CD4-positive, alpha-beta T cell treated with Interleukin-21 for 1 hour (primary cell): ENCODE data around the gene MLLT3.

ENCODE experiments used
- DNase-seq: peaks from one replicate; pipeline ENCODE4 v3.0.0-alpha.2; 2020

MLLT3 gene

DNA sequence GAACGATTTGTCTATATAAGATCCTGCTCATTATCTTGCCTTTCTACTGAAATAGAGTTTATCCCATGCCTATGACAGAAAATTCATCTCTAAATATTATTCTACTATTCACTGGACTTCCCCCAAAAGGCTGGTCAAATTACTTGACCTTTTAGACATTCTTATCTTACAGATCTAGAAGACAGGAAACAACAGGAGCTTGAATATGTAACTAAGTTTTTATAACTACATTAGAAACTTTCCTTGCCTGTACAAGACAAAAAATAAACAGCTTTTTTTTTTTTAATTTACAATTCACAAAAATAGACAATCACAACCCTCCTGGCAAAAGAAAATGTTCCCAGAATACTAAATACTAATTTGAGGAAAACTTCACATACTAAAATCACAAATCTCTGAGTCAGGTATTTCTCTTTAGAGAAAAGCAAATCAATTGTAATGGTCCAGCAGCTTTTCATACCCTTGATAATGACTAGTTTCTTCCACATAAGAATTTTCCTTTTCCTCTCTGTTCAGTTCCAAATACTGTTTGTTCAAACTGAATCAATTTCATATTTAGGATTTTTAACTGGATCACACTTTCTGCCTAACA is 68.6 kb downstream of the MLLT3 start:
- DNase-seq: no peak

DNA sequence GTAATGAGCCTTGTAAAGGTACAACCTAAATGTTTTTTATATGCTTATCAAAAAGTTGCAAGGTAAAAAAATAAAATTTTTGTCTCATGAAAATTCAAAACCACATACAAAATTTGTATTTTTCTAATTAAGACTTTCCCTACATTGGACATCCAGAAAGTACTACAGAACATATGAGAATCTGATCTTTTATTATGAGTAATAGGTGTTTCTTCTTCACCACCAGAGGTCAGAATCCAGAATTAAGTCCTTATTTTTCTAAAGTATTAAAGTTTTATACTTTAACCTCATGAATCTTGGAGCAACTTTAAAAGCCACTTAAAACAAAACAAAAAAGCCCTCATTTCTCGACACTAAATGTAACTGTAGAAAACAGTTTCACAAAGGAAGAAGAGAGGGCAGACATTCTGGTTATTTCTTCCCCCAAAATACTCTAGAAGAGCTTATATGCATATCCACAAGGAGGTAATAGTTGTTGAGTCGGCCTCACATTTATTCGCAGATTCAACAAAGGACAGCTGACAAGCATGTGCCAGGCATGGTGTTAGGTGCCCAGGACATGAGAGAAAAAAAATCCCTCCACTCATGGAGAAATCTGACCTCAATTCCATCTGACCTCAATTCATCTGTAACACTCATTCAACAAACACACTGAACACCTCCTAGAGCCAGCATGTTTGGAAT is 69.3 kb downstream of the MLLT3 start:
- peak; percentile 7 for DNase-seq

DNA sequence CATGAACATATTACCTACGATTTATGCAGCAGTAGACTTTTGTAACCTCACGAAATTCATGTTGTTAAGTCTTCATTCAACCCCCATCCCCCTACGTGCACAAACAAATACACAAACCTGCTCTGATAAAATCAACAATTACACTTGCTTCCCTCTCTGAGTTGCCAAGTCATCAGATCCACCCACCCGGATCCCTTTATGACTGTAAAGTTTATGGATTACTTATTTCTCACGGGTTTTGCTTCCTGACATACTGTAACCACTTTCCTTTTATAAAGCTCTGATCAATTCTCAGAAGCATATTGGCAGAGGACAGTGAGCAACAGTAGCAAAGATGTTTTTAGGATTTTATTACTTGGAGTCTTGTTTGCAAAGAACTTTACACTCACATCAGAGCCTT is 70.5 kb downstream of the MLLT3 start:
- DNase-seq: no peak

DNA sequence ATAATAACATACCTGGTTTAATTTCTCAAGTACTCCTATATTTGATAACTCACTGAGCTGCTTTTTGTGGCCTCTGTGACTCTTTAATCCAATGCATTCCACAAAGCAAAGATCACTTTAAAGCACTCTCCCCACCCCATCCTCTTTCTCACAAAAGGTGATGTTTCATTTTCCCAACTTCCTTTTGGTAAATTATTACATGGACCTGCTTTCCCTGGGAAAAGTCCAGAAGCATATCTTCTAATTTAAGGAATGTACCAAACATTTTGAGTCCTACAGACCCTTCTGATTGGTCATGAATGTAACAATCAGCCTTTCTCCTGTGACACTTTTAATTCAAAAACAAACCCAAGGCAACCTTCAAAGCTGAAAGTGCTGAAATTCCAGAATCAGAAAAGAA is 71.1 kb downstream of the MLLT3 start:
- DNase-seq: no peak

DNA sequence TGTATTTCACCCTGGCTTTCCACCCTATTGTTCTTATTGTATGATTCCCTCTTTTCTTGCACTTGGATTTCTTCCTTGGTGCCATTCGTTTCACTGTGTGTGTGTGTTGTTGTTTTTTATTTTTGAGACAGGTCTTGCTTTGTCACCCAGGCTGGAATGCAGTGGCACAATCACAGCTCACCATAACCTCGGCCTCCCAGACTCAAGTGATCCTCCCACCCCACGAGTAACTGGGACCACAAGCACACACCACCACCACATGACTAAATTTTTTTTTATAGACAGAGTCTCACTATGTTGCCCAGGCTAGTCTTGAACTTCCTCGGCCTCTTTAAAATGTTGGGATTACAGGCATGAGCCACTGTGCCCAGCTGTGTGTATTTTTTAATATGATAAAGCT is 72.0 kb downstream of the MLLT3 start:
- no peak for DNase-seq

DNA sequence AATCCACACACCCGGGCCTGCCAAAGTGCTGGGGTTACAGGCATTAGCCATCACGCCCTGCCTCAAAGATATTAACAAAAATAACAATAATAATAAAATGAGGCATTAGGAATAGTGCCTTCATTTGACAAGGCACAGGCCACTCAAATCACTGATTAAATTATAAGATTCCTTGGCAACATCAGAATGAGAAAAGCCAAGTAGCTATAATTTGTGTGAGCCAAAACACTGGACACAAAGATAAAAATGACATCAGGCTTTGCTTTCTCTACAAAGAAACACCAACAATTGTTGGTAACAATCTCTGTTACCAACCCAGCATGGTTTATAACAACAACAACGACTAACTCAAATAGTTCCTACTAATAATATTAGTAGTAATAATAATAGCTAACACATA is 73.2 kb downstream of the MLLT3 start:
- DNase-seq: no peak

DNA sequence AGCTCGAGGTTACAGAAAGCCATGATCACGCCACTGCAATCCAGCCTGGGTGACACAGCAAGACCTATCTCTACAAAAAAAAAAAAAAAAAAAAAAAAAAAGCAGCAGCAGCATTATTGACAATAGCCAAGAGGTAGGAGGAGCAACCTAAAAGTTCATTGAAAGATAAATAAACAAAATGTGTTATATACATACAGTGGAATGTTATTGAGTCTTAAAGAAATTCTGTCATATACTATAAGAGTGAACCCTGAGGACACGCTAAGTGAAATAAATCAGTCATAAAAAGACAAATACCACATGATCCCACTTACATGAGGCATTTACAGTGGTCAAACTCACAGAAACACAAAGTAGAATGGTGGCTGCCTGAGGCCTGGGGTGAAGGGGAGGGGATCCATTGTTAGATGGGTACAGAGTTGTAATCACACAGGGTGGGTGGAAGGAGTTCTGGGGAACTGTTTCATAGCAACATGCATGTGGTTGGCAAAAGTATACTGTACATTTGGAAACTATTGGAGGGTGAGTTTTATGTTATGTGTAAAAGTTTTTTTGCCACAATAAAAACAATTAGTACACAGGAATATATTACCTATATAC is 77.2 kb downstream of the MLLT3 start:
- DNase-seq: no peak

DNA sequence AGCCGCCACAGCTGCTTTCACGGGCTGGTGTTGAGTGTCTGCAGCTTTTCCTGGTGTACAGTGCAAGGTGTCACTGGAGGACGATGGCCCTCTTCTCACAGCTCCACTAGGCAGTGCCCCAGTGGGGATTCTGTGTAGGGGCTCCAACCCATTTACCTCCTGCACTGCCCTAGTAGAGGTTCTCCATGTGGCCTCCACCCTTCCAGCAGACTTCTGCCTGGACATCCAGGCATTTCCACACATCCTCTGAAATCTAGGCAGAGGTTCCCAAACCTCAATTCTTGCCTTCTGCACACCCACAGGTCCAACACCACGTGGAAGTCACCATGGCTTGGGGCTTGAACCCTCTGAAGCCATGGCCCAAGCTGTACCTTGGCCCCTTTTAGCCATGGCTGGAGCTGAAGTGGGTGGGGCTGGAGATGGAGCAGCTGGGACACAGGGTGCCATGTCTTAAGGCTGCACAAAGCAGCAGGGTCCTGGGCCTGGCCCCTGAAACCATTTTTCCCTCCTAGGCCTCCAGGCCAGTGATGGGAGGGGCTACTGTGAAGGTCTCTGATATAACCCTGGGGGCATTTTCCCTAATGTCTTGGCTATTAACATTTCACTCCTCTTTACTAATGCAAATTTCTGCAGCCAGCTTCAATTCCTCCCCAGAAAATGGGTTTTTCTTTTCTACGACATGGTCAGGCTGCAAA is 82.0 kb downstream of the MLLT3 start:
- no peak for DNase-seq

DNA sequence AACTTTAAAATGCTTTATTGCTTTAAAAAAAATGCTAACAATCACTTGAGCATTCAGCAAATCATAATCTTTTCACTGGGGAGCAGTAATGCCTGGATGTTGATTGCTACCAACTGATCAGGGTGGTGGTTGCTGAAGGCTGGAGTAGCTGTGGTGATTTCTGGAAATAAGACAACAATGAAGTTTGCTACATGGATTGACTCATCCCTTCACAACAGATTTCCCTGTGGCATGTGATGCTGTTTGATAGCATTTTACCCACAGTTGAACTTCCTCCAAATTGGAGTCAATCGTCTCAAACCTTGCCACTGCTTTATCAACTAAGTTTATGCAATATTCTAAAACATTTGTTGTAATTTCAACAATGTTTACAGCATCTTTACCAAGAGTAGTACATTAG is 83.3 kb downstream of the MLLT3 start:
- DNase-seq: no peak

DNA sequence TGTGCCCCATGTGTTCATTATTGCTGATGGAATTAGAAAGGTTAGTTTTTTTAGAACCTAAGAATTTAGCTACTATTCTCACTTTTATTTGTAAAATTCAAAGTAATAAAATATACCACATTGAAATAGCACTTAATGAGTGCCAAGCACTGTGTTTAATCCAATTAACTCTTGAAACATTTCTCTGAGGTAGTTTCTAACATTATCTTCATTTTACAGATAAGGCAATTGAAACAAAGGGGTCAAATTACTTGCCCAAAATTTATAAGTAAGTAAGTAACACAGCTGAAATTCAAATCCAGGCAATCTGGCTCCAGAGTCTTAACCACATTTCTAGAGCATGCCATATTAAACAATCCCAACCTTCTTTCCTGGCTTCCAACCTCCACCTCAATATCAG is 84.2 kb downstream of the MLLT3 start:
- no peak for DNase-seq

DNA sequence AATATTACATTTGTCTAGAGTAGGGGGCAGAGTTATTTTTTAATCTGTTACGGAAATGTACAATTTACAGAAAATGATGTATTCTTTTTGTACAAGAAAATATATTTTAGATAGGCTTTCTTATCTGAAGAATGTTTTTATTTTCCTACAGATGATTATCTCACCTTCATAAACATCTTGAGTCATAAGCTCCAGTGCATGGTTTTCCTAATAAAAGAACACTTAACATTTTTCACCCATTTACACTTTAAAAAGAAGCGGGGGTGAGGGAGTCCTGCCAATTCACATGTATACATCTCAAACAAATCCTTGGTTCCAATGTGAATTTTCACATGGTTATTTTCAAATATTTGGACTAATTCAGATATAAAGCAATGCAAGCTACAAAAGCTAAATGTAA is 85.0 kb downstream of the MLLT3 start:
- no peak for DNase-seq

DNA sequence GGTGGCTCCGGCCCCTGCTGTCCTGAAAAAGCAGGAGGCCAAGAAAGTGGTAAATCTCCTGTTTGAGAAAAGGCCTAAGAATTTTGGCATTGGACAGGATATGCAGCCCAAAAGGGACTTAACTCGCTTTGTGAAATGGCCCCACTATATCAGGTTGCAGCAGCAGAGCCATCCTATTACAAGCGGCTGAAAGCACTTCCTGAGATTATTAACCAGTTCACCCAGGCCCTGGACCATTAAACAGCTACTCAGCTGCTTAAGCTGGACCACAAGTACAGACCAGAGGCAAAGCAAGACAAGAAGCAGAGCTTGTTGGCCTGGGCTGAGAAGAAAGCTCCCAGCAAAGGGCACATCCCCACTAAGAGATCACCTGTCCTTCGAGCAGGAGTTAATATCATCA is 89.7 kb downstream of the MLLT3 start:
- DNase-seq: no peak

DNA sequence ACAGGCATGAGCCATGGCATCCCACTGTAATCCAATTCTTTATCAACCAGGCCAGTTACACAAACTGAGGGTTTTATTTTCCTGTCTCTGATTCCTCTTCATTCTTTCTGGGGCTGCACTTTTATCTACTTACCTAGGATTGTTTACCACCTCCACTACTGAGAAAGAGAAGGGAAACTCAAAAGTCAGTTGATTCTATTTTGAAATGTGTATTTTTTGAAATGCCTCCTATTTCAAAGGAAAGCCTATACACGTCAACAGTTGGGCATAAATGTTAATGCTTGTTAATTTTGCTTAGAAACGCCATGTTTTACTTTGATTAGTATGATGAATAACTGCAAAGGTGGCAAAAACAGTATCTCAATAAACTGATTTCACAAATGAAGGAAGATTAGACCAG is 92.5 kb downstream of the MLLT3 start:
- no peak for DNase-seq

DNA sequence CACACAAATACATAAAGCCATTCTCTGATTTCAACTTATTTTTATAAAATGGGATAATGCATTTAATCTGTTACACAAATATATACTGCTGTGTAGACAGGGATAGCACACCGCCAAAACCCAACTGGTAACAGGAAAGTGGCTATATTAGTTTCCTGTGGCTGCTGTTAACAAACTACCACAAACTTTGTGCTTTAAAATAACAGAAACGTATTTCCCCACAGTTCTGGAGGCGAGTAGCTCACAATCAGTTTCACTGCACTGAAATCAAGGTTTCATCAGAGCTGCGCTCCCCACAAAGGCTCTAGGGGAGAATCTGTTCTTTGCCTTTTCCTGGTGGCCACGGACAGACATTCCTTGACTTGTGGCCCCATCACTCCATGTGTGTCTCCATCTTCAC is 94.0 kb downstream of the MLLT3 start:
- DNase-seq: no peak

DNA sequence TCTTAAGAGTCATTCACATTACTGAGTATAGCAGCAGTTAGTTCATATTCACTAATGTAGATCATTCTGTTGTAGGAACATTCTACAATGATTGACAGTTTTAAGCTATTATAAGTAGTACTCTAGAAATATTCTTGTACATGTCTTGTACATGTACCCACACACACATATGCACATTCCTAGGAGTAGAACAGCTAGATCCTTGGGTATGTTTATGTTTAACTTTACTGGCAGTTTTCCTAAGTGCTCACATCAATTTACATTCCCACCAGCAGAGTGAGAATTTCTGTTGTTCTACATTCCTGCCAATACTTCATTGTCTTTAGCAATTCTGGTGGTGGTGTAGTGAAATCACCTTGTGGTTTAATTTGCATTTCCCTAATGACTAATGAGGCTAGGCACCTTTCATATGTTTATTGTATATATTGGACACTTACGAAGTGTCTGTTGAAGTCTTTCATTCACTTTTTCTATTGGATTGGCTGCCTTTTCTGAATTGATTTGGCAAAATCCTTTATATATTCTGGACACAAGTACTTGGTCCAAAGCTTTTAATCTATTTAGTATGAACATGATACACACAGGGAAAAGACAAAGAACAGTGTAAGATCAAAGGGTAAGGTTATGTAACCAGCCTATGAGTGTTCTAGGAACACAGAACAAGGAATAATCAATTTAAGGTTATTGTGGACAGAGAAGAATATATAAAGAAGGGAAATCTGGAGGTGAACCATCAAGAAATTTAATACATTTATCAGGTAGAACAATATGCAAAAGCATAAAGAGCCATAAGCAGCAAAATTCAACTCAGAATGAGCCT is 95.6 kb downstream of the MLLT3 start:
- DNase-seq: no peak

DNA sequence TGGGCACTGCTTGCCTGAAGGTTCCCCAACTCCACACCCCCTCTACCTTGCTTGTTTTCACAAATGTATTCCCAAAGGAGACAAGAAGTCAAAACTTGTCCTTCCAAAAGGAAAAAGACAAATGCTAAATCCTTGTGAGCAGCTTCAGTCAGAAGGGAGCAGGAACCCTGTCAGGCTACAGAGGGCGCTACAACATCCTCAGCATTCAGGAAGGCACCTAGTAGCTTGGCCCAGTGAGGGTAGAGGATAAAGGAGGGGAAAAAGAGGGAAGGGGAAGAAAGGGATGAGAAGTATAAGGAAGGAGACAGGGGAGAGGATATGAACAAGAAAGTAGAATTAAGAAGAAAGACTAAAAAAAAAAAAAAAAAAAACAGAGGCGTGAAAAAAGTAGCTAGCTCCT is 97.5 kb downstream of the MLLT3 start:
- DNase-seq: no peak

DNA sequence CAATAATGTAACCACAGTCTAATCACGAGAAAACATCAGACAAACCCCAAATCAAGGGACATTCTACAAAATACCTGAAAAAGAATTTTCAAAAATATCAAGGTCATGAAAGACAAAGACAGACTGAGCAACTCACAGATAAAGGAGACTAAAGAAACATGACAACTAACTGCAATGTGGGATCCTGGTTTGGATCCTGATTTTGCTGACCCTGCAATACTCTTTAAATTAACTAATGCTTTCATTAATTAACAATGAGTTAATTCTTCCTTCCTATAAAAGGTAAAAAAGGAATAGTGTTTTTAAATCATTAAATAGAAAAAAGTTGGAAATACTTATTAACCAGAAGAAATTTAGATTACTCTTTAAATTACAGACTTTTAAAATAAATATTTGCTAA is 103.6 kb downstream of the MLLT3 start:
- DNase-seq: no peak

DNA sequence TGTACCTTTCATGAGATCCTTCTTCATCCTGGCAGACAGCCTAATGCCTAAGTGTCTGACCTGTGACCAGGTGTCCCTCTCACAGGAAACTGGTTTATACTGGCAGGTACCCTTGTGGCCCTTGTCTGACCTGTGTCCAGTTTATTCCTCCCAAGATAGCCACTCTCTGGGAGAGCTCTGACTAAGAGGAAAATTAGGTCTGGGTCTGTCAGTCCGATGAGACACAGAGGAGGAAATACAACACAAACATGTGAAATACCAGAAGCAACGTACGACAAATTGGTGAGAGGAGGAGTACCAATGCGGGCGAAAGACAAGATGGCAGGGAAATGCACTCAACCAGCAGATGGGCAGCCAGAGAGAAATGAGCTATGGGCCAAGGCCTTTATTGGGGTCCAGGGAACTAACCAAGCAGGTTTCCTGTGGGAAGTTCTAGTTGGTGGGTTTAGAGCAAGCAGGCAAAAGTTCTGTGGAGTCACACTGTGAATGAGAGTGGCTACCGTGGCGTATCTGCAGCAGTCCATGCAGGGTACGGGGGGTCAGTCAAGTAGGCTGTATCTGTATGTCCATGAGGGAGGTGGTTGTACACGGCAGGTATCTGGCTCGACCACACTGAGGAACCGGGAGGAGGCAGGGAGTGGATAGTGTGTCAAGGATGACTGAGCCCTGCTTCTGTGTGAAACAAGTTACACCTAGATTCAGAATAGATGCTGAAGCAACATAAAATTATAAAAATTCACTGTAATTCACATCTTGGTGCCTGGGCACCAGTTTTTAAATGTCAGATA is 109.0 kb downstream of the MLLT3 start:
- no peak for DNase-seq

DNA sequence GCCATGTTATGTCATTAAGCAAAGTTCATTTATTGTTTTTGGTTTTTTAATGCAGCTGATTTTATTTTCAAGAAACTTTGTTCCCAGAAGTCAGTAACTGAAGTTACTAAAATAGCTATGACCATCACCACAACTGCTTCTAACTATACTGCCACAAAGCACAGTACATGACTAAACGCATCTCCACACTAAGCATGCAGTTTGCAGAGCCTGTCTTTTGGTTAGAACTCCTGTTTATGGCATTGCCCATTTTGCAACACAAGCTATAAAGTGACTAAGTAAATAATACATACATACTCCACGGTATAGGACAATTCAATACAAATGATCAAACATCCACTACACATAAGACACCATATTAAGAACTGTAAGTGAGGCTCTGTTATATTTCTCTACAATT is 109.7 kb downstream of the MLLT3 start:
- DNase-seq: no peak

DNA sequence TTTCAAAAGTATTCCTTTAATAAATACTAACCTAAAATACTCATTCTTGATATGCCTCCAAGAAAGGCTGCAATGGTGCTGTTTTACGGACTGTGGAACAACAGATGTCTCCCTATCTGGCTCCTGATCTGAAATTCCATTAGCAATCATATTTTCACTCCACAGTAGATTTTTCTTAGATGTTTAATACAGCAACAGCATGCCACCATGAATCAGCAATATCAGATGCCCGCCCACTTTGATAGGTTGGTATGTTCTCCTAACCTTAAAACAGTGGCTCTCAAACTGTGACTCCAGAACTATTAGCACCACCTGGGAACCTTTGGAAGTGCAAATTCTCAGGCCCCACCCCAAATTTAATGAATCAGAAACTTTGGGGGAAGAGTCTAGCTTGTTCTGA is 110.2 kb downstream of the MLLT3 start:
- no peak for DNase-seq

DNA sequence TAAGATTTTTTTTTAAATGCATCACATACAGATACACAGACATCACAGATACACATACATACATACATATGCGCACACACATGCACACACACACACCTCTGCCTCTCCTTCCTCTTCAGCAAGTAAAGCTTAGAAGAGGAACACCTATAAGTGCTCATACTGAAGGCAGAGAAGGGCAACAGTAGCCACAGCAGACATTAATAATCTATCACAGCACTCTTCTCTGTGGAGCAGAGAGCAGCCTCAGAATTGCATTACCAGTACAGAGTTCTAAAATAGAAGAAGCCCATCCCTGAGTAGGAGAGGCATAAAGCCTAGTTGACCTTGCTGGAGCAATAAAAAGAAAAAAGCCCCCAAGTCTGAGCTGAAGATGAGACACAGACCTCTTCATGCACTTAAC is 110.6 kb downstream of the MLLT3 start:
- DNase-seq: no peak

DNA sequence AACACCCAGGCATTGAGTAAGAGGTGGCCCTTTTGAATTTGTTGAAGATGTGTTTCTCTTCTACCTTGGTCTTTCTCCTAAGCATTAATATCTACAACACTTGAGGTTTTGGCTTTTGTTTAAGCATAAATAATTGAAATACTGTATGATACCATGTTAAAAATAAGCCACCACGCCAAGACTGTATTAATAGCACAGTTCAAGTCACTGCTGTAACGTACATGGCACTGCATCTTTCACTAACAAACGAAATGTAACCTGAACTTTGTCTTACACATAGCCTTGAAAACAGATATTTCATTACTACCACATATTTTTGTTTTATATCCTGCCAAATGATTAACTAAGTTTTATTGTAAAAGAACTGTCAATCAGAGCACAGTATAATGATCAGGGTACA is 112.8 kb downstream of the MLLT3 start:
- DNase-seq: no peak

DNA sequence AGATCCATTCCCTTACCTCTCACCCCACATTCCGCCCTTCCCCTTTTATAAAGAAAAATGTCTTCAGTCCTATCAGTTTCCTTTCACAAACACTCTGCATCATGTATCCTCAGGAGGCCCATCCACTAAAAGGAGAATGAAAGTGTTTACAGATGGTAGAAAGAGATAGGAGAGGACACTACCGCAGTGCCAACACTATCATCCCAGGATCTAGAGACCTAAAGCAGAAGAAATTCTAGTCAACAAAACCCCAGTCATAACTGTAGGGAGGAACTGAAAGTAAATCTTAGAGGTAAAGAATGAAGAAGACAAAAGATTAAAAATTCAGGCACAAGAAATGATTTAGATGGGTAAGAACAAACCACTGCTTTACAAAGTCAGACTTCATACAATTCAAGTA is 114.1 kb downstream of the MLLT3 start:
- DNase-seq: no peak
